Stomach (tissue), 9 donors: Measurements from ENCODE around the gene LRRTM4. TPM values are rescaled to one million over a fixed set of nuclear protein-coding genes. Genes with fewer than 3 reads are reported as not detected.

Source experiments
- DNase-seq, 2 donors: peaks; one replicate each; pipeline versions ENCODE4 v3.0.0 to v3.0.0-alpha.2; 2013 to 2019
- H3K27ac ChIP-seq, 5 donors: fragments of 200-600 bp in 4 of 5; sonication (generic) in 4 of 5; one replicate each; pipeline ENCODE4 v1.5.1; 2013 to 2019; ENCODE audit warnings: mild to moderate bottlenecking in 1 of 5, moderate library complexity in 1 of 5
- H3K27me3 ChIP-seq, 3 donors: fragments of 200-600 bp; sonication (generic); one replicate each; pipeline ENCODE4 v1.5.1; 2017 to 2019; ENCODE audit warnings: mixed run types in 1 of 3
- H3K36me3 ChIP-seq, 4 donors: fragments of 200-600 bp; sonication (generic); 1 replicate in 3 of 4; 2 replicates in 1 of 4; pipeline ENCODE4 v1.5.1; 2016 to 2019
- H3K4me1 ChIP-seq, 4 donors: fragments of 200-600 bp; sonication (generic); one replicate each; pipeline ENCODE4 v1.5.1; 2016 to 2019
- H3K4me3 ChIP-seq, 4 donors: fragments of 200-600 bp; sonication (generic) in 3 of 4; one replicate each; pipeline ENCODE4 v1.5.1; 2016 to 2019; ENCODE audit warnings: mild to moderate bottlenecking in 1 of 4
- H3K9me3 ChIP-seq, 4 donors: fragments of 200-600 bp; sonication (generic); one replicate each; pipeline ENCODE4 v1.5.1; 2016 to 2019
- CTCF ChIP-seq, 7 experiments: fragments of 450-650 bp in 4 of 7; fragments of 200-600 bp in 3 of 7; sonication (generic) in 3 of 7; IDR thresholded peaks; one replicate each; pipeline ENCODE4 v1.5.1; 2016 to 2019; ENCODE audit warnings: antibody characterized with exemption in 7 of 7, control low read depth in 2 of 7, mild to moderate bottlenecking in 1 of 7
- EP300 ChIP-seq: sonication (generic); formaldehyde crosslinking; IDR thresholded peaks from one replicate; pipeline ENCODE4 v1.6.1; 2017; ENCODE audit warnings: antibody characterized with exemption
- POLR2A ChIP-seq, 4 donors: fragments of 450-650 bp; IDR thresholded peaks; one replicate each; pipeline ENCODE4 v1.6.1; 2016; ENCODE audit warnings: antibody characterized with exemption in 4 of 4, control low read depth in 2 of 4, mild to moderate bottlenecking in 1 of 4, moderate library complexity in 1 of 4
- POLR2AphosphoS5 ChIP-seq, 3 donors: sonication (generic); formaldehyde crosslinking; IDR thresholded peaks; one replicate each; pipeline ENCODE4 v1.6.1; 2016; ENCODE audit warnings: antibody characterized with exemption in 3 of 3
- WGBS, 5 donors: extraction: QIAGEN DNeasy Blood & Tissue Kit in 3 of 5; methylation state at CpG; one replicate each; pipeline versions ENCODE4 v1.1.5 to v1.1.7; 2013 to 2018; 5-methylcytosine and 5-hydroxymethylcytosine counted together
- intact Hi-C: fragments of 100-400 bp; cut with DNase I; formaldehyde crosslinking; loops from one replicate; pipeline ENCODE4 v1.15.1; 2023; ENCODE audit warnings: low total_unique reads
- polyA plus RNA-seq, 3 donors: library from polyadenylated mRNA; stranded (reverse); fragments of 200-250 nt; gene quantifications; one replicate each; pipeline ENCODE4 v1.2.3, GENCODE V29; 2013
- total RNA-seq, 5 donors: library from RNA; depleted of rRNA; stranded (reverse); fragments of >200 nt; gene quantifications; one replicate each; pipeline versions ENCODE4 v1.1.0 to v1.2.3, GENCODE V29; 2014 to 2016
- donor health status: healthy with polysubstance abuse.
- donor health status: Bipolar disorder and iron deficiency.
- donor health status: healthy.

LRRTM4 gene
- total and polyA plus RNA-seq, 8 donors: 0.13 to 2.2 (median 0.19) TPM; not detected in 5

GRCh38 chr2:76866464-76866863 is 655.7 kb downstream of the LRRTM4 start:
- Histone ChIP-seq H3K36me3 (no peaks in the 10 kb centered on the region), H3K4me3 (no peak overlapping the region), H3K27ac (no peak overlapping the region), H3K27me3 (no peaks in the 10 kb centered on the region), H3K9me3 (no peaks in the 10 kb centered on the region), H3K4me1 (no peaks in the 10 kb centered on the region)
- DNase-seq: no peak
- WGBS, 5 donors: 52 to 78% (median 66%) methylated on average over 1 of the region's 1 CpG
- TF ChIP-seq CTCF (IDR thresholded peaks at IDR 0.05): no peak
- TF ChIP-seq POLR2A (IDR thresholded peaks at IDR 0.05): no peak
- no peak for TF ChIP-seq EP300
- TF ChIP-seq POLR2AphosphoS5 (IDR thresholded peaks at IDR 0.05): no peak
- intact Hi-C loops: no loop called here

GRCh38 chr2:76862901-76863300 is 659.3 kb downstream of the LRRTM4 start:
- 65 to 82% (median 70%) methylated on average over 3 of the region's 3 CpGs for WGBS, 5 donors
- Histone ChIP-seq H3K4me3 (no peak overlapping the region), H3K36me3 (no peaks in the 10 kb centered on the region), H3K4me1 (no peaks in the 10 kb centered on the region), H3K27ac (no peak overlapping the region), H3K9me3 (no peaks in the 10 kb centered on the region), H3K27me3 (no peaks in the 10 kb centered on the region)
- DNase-seq: no peak
- TF ChIP-seq POLR2A (IDR thresholded peaks at IDR 0.05): no peak
- no peak for TF ChIP-seq CTCF (IDR thresholded peaks at IDR 0.05)
- TF ChIP-seq POLR2AphosphoS5 (IDR thresholded peaks at IDR 0.05): no peak
- TF ChIP-seq EP300: no peak
- intact Hi-C loops: no loop called here

- Histone ChIP-seq H3K4me3 (no peak overlapping the region), H3K27me3 (no peaks in the 10 kb centered on the region), H3K4me1 (no peaks in the 10 kb centered on the region), H3K27ac (no peak overlapping the region), H3K36me3 (no peaks in the 10 kb centered on the region), H3K9me3 (no peaks in the 10 kb centered on the region)
- 38 to 65% (median 46%) methylated on average over 3 of the region's 3 CpGs for WGBS, 5 donors
- intact Hi-C loops: no loop called here
- no peak for DNase-seq
- TF ChIP-seq POLR2AphosphoS5 (IDR thresholded peaks at IDR 0.05) (no peak), CTCF (IDR thresholded peaks at IDR 0.05) (no peak), POLR2A (IDR thresholded peaks at IDR 0.05) (no peak), EP300 (no peak)
Observed at GRCh38 chr2:76861708-76862107, 660.5 kb downstream of the LRRTM4 start.

- intact Hi-C loops: no loop called here
- H3K36me3 ChIP-seq: no peaks in the 10 kb centered on the region
- H3K27ac ChIP-seq: no peak overlapping the region
- no peak overlapping the region for H3K4me3 ChIP-seq
- no peak for DNase-seq
- H3K27me3 ChIP-seq: no peaks in the 10 kb centered on the region
- 26 to 52% (median 40%) methylated on average over 1 of the region's 1 CpG for WGBS, 5 donors
- TF ChIP-seq POLR2AphosphoS5 (IDR thresholded peaks at IDR 0.05) (no peak), POLR2A (IDR thresholded peaks at IDR 0.05) (no peak), EP300 (no peak), CTCF (IDR thresholded peaks at IDR 0.05) (no peak)
- no peaks in the 10 kb centered on the region for H3K4me1 ChIP-seq
- H3K9me3 ChIP-seq: no peaks in the 10 kb centered on the region
Observed at GRCh38 chr2:76851000-76851399, 671.2 kb downstream of the LRRTM4 start.
